IPS-NIHi11 (cell line): ENCODE data around the gene MUC2.

Experiments used
- DNase-seq: peaks from one replicate; pipeline ENCODE4 v3.0.0; 2012; ENCODE audit warnings: mixed read lengths, low spot score

MUC2 gene

GRCh38 chr11:1051356-1052132, 23.1 kb upstream of the MUC2 start:
- no peak for DNase-seq

- DNase-seq, result no peak
These were observed 22.3 kb upstream of the MUC2 start for GRCh38 chr11:1052133-1053011.

GRCh38 chr11:1053121-1053901, 21.4 kb upstream of the MUC2 start:
- peak; percentile 25 for DNase-seq

- peak; percentile 46 for DNase-seq
These were observed 20.2 kb upstream of the MUC2 start for GRCh38 chr11:1054143-1055108.

GRCh38 chr11:1055109-1055703, 19.5 kb upstream of the MUC2 start:
- DNase-seq, result no peak

GRCh38 chr11:1055990-1056771, 18.5 kb upstream of the MUC2 start:
- no peak for DNase-seq

- DNase-seq, result no peak
These were observed 16.9 kb upstream of the MUC2 start for GRCh38 chr11:1057806-1058205.

- DNase-seq, result peak; percentile 57
These were observed 14.9 kb upstream of the MUC2 start for GRCh38 chr11:1059759-1060158.

GRCh38 chr11:1060410-1060809, 14.3 kb upstream of the MUC2 start:
- DNase-seq, result peak; percentile 19

GRCh38 chr11:1060852-1061616, 13.6 kb upstream of the MUC2 start:
- peak; percentile 22 for DNase-seq

- DNase-seq, result no peak
These were observed 12.4 kb upstream of the MUC2 start for GRCh38 chr11:1062075-1062820.

- no peak for DNase-seq
These were observed 10.5 kb upstream of the MUC2 start for GRCh38 chr11:1064167-1064566.

- no peak for DNase-seq
These were observed 6.7 kb upstream of the MUC2 start for GRCh38 chr11:1067812-1068496.

- no peak for DNase-seq
These were observed 4.9 kb upstream of the MUC2 start for GRCh38 chr11:1069740-1070139.

GRCh38 chr11:1070594-1071462, 3.8 kb upstream of the MUC2 start:
- DNase-seq, result no peak

- DNase-seq, result no peak
These were observed 3.0 kb upstream of the MUC2 start for GRCh38 chr11:1071571-1072115.
